HG02981 (cell line): ENCODE measurements around the gene KTI12.
"Not testable (repeated sequence)": the region's sequence is repeated elsewhere in the genome, so short reads cannot be mapped to it uniquely, and the experiment has no call there.

Source experiments
- ATAC-seq: cut with Tn5 transposase; IDR thresholded peaks from one replicate; pipeline ENCODE4 v1.9.1; 2021; ENCODE audit warnings: mild to moderate bottlenecking, moderate library complexity; ENCODE audit not compliant: unreplicated experiment

KTI12 gene, protein sequence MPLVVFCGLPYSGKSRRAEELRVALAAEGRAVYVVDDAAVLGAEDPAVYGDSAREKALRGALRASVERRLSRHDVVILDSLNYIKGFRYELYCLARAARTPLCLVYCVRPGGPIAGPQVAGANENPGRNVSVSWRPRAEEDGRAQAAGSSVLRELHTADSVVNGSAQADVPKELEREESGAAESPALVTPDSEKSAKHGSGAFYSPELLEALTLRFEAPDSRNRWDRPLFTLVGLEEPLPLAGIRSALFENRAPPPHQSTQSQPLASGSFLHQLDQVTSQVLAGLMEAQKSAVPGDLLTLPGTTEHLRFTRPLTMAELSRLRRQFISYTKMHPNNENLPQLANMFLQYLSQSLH

DNA sequence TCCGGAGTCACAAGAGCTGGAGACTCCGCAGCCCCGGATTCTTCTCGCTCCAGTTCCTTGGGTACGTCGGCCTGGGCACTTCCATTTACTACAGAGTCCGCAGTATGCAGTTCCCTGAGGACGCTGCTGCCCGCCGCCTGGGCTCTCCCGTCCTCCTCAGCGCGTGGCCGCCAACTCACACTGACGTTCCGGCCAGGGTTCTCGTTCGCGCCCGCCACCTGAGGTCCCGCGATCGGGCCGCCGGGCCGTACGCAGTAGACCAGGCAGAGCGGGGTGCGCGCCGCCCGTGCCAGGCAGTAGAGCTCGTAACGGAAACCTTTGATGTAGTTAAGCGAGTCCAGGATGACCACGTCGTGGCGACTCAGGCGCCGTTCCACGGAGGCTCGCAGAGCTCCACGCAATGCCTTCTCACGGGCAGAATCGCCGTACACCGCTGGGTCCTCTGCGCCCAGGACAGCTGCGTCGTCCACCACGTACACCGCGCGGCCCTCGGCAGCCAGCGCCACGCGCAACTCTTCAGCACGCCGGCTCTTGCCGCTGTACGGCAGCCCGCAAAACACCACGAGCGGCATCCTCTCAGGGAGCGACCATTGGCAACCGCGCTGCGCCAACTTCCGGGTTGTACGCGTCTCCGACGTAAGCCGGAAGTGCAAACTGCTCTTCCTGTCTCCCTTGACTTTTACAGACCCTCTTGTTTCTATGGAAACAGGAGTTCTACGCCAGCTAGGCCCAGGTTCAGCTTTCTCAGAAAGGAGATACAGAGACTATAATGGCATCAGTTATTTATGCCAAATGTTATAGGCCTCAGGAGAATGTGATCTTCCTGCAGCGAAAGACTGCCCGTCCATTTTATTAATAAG lies at the start of gene KTI12:
KTI12 (minus strand) TSS at position 621 of the 860 bp plus-strand sequence; CDS start at position 572, 49 bp downstream.
- peak; percentile 83 for ATAC-seq

DNA sequence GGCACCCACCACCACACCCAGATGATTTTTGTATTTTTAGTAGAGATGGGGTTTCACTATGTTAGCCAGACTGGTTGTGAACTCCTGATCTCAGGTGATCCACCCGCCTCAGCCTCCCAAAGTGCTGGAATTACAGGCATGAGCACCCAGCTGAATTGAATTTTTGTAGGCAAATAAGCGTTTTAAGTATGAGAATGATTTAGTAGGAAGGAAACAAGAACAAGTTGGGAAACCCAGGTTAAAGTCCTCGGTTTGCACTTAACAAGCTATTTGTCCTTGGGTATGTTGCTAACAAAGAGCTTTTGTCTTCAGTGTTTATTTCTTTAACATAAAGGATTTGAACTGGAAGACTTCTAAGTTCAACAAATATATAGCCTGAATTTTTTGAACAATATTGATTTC lies 46.4 kb upstream of the KTI12 start:
- ATAC-seq, result no peak

DNA sequence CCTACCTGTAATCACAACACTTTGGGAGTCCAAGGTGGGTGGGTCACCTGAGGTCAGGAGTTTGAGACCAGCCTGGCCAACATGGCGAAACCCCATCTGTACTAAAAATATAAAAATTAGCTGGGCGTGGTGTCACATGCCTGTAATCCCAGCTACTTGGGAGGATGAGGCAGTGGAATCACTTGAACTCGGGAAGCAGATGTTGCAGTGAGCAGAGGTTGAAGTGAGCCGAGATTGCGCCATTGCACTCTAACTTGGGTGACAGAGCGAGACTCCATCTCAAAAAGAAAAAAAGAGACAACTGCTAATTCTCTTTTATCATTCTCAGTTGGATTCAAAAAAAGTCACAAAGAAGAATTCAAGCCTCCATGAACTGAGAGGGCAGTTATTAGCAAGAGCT lies 43.7 kb upstream of the KTI12 start:
- not testable (repeated sequence) for ATAC-seq

DNA sequence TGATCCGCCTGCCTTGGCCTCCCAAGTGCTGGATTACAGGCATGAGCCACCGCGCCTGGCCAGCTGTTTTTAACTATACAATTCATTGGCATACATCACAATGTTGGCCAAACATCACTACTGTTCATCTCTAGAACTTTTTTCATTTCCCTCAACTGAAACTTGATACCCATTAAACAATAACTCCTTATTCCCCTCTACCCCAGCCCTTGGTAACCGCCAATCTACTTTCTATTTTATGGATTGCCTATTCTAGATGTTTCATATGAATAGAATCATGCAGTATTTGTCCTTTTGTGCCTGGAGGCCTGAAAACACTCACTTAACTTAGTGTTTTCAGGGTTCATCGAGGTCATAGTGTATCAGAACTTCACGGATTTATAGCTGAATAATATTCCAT lies 38.7 kb upstream of the KTI12 start:
- ATAC-seq, result no peak

DNA sequence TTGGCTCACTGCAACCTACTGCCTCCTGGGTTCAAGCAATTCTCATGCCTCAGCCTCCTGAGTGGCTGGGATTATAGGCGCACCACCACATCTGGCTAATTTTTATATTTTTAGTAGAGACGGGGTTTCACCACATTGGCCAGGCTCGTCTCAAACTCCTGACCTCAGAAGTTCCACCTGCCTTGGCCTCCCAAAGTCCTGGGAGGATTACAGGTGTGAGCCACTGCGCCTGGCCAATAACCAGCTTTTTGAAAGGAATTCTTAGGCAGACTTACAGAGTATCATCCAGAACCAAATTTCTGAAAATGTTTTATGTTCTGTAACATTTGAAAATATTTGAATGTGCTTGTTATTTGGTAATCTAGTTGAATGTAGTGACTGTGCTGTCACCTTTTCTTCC lies 37.1 kb upstream of the KTI12 start:
- no peak for ATAC-seq

DNA sequence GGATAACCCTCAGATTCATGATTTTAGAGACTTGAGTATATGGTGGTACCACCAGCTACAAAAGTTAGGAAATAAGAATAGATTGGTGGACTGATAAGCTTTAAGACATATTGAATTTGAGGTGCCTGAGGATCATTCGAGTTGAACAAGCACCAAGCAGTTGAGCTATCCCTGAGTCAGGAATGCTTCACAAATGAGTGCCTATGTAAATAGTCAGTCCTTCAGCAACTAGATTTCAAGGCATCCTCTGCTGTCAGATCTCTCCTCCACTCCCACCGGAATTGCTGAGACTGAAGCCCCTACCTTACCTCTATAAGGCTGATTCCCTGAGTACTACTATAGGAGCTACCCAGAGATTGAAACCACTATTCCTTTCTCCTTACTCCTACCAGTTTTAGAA lies 29.6 kb upstream of the KTI12 start:
- no peak for ATAC-seq

DNA sequence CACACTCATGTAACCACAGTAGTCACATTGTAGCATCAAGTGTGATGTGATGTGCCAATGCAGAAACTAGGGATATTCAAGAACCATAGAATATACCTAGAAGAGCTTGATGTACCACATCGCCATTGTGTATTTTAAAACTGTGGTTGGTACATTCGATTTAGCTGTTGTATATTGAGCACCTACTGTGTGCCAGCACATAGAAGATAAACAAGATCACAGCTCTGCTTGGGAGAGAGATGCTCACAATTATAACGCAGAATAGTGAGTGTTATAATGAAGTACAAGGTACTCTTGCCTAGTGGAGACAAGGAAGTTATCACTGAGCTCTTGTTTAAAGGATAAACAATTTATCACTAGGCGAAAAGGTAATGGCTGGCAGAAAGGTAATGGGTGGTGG lies 27.2 kb upstream of the KTI12 start:
- ATAC-seq, result no peak

DNA sequence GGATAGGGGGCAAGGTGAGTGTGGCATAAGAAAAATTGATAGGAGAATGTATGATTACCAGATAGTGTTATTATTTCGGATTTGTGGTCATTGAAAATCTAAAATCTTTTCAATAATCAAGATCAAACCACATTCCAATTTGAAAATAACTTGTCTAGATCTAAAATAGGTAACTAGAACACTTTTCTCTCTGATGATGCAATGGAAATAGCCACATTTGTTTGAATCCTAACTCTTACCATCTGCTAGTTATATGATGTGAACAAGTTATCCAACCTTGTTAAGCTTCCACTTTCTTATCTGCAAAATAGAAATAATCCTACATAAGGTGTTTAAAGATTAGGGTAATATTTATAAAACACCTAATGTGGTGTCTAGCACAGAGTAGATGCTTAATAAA lies 26.3 kb upstream of the KTI12 start:
- no peak for ATAC-seq

DNA sequence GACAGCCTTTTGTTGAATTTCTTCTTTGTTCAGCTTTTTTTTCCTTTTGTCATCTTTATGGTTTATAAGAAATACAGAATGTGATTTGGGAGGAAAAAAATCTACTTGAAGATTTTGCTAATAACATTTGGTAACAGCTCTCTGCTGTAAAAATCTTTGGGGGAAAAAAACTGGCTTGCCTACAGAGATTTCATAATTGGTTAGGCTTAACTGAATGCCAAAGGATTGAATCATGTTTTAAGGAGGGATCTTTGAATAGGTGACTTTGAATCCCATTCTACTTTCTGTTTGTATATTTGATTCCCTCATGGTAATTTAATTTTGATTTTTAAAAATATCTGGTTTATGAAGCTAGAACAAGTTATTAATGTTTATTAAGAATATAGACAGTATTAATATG lies 25.7 kb upstream of the KTI12 start:
- ATAC-seq, result no peak

DNA sequence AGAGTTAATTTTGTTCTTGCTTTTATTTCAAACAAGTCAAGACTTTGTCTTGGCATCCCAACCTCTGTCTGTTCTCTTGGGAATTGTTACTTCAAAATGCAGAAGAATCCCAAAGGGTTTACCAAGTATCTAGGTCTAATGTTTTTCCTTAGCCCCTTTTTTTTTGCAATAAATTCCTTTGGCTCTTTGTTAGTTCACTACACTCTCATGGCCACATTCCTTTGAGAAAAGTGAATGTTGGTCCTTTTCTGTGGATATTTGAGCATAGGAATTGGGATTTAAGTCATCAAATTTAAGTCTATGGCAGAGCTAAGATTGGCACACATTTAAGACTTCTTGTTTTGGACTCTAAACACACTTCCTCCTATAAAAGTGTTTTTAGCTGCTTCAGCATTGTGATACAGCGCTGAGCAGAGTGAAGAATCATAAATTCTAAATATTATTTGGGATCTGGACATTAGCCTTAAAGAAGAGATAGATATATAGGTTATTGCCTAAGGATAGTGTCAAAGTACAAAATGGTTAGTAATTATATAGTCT lies 24.3 kb upstream of the KTI12 start:
- no peak for ATAC-seq

DNA sequence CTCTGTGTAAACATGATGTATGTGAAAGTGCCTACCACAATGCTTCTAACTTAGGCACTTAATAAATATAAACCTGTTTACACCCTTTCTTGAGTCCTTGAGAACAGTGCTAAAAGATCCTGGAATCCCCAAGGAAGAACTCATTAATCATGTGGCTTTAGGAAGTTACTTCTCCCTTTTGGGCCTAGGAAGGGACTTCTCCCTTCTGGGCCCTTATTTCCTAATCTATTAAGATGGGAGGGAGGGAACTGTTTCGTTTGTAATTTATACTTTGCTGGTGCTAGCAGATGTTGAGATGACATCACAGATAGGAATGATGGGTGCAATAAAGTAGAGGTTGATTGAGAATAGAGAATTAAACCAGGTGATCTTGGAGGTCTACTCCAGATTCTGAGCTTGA lies 23.6 kb upstream of the KTI12 start:
- no peak for ATAC-seq

DNA sequence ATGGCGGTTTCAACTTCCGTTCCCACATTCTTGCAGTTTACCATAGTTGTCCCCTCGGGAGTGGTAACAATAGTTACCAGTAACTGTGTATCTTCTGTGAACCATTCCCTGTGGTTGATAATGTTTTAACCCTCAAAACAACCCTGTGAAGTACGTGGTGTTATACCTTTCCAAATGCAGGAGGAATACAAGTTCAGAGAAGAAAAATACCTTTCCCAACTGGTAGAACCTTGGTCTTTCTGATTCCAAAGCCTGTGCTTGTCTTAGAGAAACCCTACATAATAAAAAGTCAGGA lies 23.3 kb upstream of the KTI12 start:
- peak; percentile 44 for ATAC-seq

DNA sequence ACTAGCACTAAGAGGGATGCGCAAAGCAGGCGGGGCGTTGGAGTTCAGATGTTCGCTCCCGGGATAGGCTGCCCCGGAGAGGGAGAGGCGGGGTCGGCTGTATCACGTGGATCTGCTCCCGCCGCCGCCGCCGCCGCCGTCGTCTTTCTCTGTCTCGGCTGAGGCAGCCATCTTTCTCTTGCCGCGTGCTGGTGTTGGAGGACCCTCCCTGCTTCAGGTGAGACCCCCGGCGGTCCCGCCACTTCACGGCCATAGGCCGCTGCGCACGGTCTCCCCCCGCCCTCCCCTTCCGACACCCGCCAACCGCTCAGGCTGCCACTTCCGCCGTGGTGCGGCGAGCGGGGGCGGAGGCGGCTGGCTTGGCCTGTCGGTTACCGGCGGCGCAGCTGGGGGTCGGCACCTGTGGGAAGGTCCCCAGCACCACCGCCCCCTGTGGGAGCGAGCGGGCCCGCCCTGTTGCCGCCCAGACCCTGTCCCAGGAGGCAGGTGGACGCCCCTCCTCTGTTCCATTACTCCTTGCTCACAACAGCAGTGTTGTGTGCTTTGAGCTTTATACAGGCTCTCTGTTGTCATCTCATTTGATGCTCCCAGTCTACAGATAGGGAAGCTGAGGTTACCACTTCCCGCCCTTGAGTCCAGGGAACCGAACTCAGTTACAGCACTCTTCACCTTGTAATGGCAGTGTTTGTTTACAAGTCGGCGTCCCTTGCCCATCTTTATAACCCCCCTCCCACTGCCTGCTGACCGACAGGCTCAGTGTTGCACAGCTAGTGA lies 22.7 kb upstream of the KTI12 start, which contains the start of gene BTF3L4:
BTF3L4 (plus strand) TSS at position 133 of the 774 bp plus-strand sequence. CDS start 3,553 bp downstream, outside the sequence.
- peak; percentile 84 for ATAC-seq

DNA sequence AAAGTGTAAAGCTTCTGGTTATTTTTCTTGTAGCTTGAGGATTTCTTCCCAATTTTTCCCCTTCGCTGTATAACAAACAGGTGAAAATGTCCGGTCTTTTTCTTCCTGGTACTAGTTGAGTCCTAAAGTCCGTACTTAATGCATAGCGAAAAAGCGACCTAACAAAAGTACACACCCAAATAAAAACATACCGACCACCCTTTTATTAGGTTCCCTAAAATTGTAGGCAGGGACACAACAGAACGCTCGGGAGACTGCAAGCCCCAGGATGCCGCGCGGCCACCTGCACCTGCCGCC lies 22.2 kb upstream of the KTI12 start:
- no peak for ATAC-seq

DNA sequence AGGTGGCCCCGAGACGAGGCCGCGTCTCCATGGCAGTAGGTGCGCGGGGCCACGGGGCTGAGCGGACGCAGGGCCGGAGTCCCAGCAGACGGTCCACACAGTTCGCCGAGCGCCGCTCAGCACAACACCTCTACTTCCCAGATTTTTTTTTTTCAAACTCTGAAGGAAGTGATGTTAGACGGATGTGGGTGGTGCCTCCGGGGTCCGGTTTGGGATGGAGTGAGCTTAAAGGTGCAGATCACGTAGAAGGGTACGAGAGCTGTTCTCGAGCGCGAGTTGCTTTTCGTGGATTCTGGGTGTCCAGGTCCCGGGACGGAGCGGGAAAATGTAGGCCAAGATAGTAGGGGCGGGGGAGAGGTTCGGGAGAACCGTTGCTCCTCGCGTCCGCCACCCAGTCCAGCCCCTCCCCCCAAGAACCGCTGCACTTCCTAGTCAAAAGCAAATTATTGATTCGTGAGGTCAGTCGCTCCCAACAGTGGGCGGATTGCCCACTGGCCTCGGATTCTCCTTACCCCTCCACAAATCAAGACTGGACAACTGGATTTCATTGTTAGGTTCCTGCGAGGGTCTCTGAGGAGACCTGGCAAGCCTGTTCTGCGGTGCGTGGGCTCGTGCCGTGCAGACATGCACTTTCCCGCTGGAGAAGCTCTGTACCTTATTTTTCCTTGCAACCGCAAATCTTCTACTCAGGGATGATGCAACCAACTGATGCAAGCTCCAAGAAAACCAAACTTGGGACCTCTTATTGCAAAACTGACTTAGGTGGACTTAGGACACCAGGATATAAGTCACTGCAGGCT lies 21.7 kb upstream of the KTI12 start, which contains the start of gene TXNDC12:
TXNDC12 (minus strand) TSS at position 126 of the 800 bp plus-strand sequence; CDS start at position 31, 95 bp downstream.
- no peak for ATAC-seq

DNA sequence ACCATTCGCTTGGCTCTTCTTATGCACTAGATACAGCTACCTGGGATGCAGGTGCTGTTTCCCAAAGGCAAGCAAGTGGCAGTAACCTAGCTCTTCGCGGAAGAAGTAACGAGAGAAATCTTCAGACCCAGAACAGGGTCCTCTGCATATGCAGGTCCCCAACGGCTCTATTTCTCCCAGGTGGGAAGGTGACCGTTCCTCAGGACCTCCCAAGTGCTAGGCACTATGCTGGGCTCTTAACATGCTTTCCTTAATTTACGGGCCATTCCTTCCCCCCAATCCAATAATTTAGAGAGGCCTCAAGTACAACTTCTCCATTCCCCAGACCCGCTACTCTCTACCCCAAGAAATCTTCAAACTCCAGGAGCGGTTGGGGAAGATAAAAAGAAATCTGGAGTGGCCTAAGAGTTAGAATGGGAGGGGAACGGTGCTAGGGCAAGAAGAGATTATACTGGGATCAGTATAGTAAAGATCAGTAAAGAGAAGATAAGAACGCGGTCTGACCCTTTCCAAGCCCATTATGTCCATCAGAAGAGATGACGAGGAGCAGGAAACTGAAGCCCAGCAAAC lies 21.0 kb upstream of the KTI12 start:
- no peak for ATAC-seq

DNA sequence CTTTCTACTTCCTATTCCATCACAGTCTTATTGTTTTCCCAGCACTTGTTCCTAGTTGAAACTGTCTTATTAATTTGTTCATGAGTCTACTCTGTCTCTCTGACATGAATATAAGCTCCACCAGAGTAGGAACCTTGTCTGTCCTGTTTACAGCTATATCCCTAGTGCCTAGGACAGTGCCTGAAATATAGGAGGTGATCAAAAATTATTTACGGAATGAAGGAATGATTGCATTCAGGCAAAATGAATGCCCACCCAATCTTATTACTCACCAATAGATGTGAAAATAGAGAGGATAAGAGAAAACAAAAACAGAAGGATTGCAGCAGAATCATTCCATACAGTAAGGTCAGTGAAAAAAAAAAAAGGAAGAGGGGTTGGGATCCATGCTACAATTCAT lies 20.3 kb upstream of the KTI12 start:
- ATAC-seq, result no peak

DNA sequence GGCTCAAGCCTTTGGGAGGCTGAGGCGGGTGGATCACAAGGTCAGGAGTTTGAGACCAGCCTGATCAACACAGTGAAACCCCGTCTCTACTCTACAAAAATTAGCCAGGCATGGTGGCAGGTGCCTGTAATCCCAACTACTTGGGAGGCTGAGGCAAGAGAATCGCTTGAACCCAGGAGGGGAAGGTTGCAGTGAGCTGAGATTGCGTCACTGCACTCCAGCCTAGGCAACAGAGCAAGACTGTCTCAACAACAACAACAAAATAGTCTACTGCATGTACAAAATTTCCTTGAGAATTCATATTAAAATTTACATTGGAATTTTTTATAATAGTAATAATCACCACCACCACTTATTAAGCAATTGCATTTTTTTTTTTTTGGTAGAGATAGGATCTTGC lies 15.7 kb upstream of the KTI12 start:
- not testable (repeated sequence) for ATAC-seq

DNA sequence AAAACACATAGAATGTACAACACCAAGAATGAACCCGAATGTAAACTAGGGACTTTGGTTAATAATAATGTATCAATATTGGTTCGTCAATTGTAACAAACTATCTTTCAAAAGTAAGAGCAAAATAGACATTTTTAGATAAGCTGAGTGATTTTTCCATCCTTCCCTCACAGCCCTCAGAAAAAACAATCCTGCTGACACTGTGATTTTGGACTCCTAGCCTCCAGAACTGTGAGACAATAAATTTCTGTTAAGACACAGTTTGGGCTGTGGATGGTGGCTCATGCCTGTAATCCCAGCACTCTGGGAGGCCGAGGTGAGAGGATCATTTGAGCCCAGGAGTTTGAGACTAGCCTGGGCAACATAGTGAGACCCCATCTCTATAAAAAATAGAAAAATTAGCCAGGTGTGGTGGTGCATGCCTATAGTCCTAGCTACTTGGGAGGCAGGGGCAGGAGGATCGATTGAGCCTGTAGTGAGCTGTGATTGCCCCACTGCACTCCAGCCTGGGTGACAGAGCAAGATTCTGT lies 12.1 kb upstream of the KTI12 start:
- not testable (repeated sequence) for ATAC-seq

DNA sequence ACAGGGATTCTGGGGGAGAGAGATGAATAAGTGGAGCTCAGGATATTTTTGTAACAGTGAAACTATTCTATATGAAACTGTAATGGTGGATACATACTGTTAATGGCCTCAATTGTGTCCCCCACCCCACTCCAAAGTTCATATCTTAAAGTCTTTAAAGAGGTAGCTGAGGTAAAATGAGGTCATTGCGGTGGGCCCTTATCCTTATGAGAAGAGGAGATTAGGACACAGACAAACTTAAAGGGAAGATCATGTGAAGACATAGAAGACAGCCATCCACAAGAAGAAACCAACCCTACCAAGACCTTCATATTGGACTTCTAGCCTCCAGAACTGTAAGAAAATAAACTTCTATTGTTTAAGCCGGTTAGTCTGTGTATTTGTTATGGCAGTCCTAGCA lies 11.6 kb upstream of the KTI12 start:
- ATAC-seq, result no peak
